GM21515 (cell line): Measurements from ENCODE around the gene GPR27.

Source experiments
- ATAC-seq: cut with Tn5 transposase; IDR thresholded peaks from one replicate; pipeline ENCODE4 v1.9.1; 2021; ENCODE audit not compliant: unreplicated experiment

The GPR27 gene

GRCh38 chr3:71785532-71786216, 32.0 kb downstream of the GPR27 start:
- no peak for ATAC-seq

- no peak for ATAC-seq
These were observed 32.5 kb downstream of the GPR27 start for GRCh38 chr3:71786217-71786549.

GRCh38 chr3:71786551-71786950, 32.9 kb downstream of the GPR27 start:
- ATAC-seq, result no peak

- no peak for ATAC-seq
These were observed 34.3 kb downstream of the GPR27 start for GRCh38 chr3:71787851-71788405.

- no peak for ATAC-seq
These were observed 36.3 kb downstream of the GPR27 start for GRCh38 chr3:71789922-71790321.

GRCh38 chr3:71791634-71792033, 38.0 kb downstream of the GPR27 start:
- no peak for ATAC-seq

- ATAC-seq, result no peak
These were observed 42.6 kb downstream of the GPR27 start for GRCh38 chr3:71796290-71796689.

GRCh38 chr3:71797455-71797854, 43.8 kb downstream of the GPR27 start:
- ATAC-seq, result no peak

GRCh38 chr3:71800023-71800422, 46.4 kb downstream of the GPR27 start:
- no peak for ATAC-seq

- no peak for ATAC-seq
These were observed 48.3 kb downstream of the GPR27 start for GRCh38 chr3:71801986-71802385.

GRCh38 chr3:71803248-71803647, 49.6 kb downstream of the GPR27 start:
- ATAC-seq, result no peak

GRCh38 chr3:71805199-71805598, 51.5 kb downstream of the GPR27 start:
- no peak for ATAC-seq

GRCh38 chr3:71805691-71806090, 52.0 kb downstream of the GPR27 start:
- ATAC-seq, result no peak
